Erythroblast (primary cell): Measurements from ENCODE around the gene SHANK3.

Source experiments
- GATA1 ChIP-seq: IDR thresholded peaks from 2 replicates; pipeline ENCODE4 v1.6.1; 2011; ENCODE audit warnings: low read depth, mild to moderate bottlenecking, control low read depth, low read length, moderate library complexity
- POLR2A ChIP-seq: IDR thresholded peaks from 2 replicates; pipeline ENCODE4 v1.6.1; 2011; ENCODE audit warnings: mild to moderate bottlenecking, low read length

GRCh38 chr22:50719814-50720300 lies 47.2 kb downstream of the SHANK3 start:
- TF ChIP-seq POLR2A (no peak), GATA1 (no peak)
